Thyroid gland (tissue), 4 donors: ENCODE results near the gene EAF2. TPM values are rescaled to one million over a fixed set of nuclear protein-coding genes. Genes with fewer than 3 reads are reported as not detected.
A peak's percentile ranks its signal among the peaks of the same experiment; 100 is the strongest.

Source experiments
- DNase-seq, 2 donors: peaks; one replicate each; pipeline ENCODE4 v3.0.0-alpha.2; 2019
- H3K27ac ChIP-seq, 3 donors: fragments of 200-600 bp; sonication (generic); 1 replicate in 2 of 3; 2 replicates in 1 of 3; pipeline ENCODE4 v1.5.1; 2016 to 2019; ENCODE audit warnings: mild to moderate bottlenecking in 1 of 3, moderate library complexity in 1 of 3
- H3K27me3 ChIP-seq: fragments of 200-600 bp; sonication (generic); one replicate; pipeline ENCODE4 v1.5.1; 2019
- H3K36me3 ChIP-seq, 2 donors: fragments of 200-600 bp; sonication (generic); one replicate each; pipeline ENCODE4 v1.5.1; 2016 to 2019
- H3K4me1 ChIP-seq, 2 donors: fragments of 200-600 bp; sonication (generic); one replicate each; pipeline ENCODE4 v1.5.1; 2017 to 2019
- H3K4me3 ChIP-seq, 3 donors: fragments of 200-600 bp; sonication (generic); replicated peaks in 1 of 3; 1 replicate in 2 of 3; 2 replicates in 1 of 3; pipeline ENCODE4 v1.5.1; 2016; ENCODE audit warnings: mild to moderate bottlenecking in 1 of 3
- H3K9me3 ChIP-seq: fragments of 200-600 bp; sonication (generic); one replicate; pipeline ENCODE4 v1.5.1; 2017
- POLR2A ChIP-seq, 2 donors: fragments of 450-650 bp; IDR thresholded peaks; one replicate each; pipeline ENCODE4 v1.6.1; 2017; ENCODE audit warnings: antibody characterized with exemption in 2 of 2, mild to moderate bottlenecking in 2 of 2, moderate library complexity in 1 of 2
- WGBS, 2 donors: methylation state at CpG; one replicate each; pipeline ENCODE4 v1.1.5; 2017; 5-methylcytosine and 5-hydroxymethylcytosine counted together
- intact Hi-C: fragments of 100-400 bp; cut with DNase I; formaldehyde crosslinking; loops from one replicate; pipeline ENCODE4 v1.15.1; 2023
- total RNA-seq, 4 donors: library from RNA; depleted of rRNA; stranded (reverse); fragments of >200 nt; gene quantifications; one replicate each; pipeline ENCODE4 v1.2.3, GENCODE V29; 2016
- TF ChIP-seq, protein P1 (sequence below), 6 experiments: fragments of 200-600 bp in 3 of 6; fragments of 450-650 bp in 3 of 6; sonication (generic) in 3 of 6; IDR thresholded peaks; one replicate each; pipeline ENCODE4 v1.5.1; 2016 to 2019; ENCODE audit warnings: antibody characterized with exemption in 6 of 6, mild to moderate bottlenecking in 2 of 6, inconsistent platforms in 1 of 6, moderate library complexity in 1 of 6

Gene EAF2
- total RNA-seq, 4 donors from 2014 or later: 2.6 to 6.8 (median 4.8) TPM

DNA sequence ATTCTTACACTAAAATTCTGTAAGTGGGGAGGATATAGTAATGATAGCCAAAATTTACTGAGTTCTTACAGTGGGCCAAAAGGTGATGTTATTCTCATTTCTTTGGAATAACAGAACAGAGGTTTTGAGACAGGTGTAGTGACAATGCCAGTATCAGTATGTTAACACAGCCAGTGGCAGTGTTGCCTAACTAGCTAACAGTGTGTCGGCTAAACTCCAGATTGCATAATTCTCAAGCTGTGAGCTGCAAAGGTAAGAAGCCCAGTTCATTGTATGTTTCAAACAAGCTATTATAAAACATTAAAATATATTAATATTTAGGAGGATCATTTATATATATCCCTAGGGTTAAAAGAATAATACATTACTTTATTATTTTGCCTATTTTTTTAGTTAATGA is 60.1 kb downstream of the EAF2 start:
- Histone ChIP-seq H3K27me3 (no peaks in the 10 kb centered on the region), H3K27ac (peak overlapping the region; percentile 14 to 63 (median 32)), H3K9me3 (no peaks in the 10 kb centered on the region), H3K4me3 (no peak overlapping the region), H3K36me3 (no peaks in the 10 kb centered on the region), H3K4me1 (peaks cover 12 to 17% of the 10 kb centered on the region in 2 donors)
- peak in 1 of 2 donors; percentile 10 for DNase-seq
- 0% methylated on average over 1 of the region's 1 CpG for WGBS, 2 donors
- TF ChIP-seq POLR2A (IDR thresholded peaks at IDR 0.05): no peak
- TF ChIP-seq, protein P1, sequence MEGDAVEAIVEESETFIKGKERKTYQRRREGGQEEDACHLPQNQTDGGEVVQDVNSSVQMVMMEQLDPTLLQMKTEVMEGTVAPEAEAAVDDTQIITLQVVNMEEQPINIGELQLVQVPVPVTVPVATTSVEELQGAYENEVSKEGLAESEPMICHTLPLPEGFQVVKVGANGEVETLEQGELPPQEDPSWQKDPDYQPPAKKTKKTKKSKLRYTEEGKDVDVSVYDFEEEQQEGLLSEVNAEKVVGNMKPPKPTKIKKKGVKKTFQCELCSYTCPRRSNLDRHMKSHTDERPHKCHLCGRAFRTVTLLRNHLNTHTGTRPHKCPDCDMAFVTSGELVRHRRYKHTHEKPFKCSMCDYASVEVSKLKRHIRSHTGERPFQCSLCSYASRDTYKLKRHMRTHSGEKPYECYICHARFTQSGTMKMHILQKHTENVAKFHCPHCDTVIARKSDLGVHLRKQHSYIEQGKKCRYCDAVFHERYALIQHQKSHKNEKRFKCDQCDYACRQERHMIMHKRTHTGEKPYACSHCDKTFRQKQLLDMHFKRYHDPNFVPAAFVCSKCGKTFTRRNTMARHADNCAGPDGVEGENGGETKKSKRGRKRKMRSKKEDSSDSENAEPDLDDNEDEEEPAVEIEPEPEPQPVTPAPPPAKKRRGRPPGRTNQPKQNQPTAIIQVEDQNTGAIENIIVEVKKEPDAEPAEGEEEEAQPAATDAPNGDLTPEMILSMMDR (IDR thresholded peaks at IDR 0.05): no peak
- intact Hi-C loops: no loop called here

DNA sequence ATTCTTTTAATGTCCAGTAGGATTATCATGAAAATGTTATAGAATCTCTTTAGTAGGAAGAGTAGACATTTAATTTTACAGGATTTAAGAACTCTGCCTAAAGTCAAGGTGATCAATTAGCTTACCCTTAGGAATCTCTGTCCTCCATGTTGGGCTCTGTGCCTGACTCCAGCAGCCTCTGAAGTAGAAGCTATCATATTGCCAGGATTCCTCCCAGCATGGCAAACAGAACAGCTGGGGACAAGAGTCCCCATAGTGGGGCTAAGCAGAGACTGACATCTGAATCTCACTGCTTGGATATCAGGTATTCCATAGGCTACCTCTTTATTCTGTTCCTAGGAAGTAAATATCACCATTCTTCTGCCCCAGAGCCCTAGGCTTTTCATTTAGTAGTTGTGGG is 60.7 kb downstream of the EAF2 start:
- Histone ChIP-seq H3K4me3 (no peak overlapping the region), H3K36me3 (no peaks in the 10 kb centered on the region), H3K9me3 (no peaks in the 10 kb centered on the region), H3K4me1 (peaks cover 12 to 17% of the 10 kb centered on the region in 2 donors), H3K27ac (no peak overlapping the region), H3K27me3 (no peaks in the 10 kb centered on the region)
- intact Hi-C loops: no loop called here
- TF ChIP-seq, protein P1 (IDR thresholded peaks at IDR 0.05): no peak
- TF ChIP-seq POLR2A (IDR thresholded peaks at IDR 0.05): no peak
- peak in 1 of 2 donors; percentile 6 for DNase-seq

DNA sequence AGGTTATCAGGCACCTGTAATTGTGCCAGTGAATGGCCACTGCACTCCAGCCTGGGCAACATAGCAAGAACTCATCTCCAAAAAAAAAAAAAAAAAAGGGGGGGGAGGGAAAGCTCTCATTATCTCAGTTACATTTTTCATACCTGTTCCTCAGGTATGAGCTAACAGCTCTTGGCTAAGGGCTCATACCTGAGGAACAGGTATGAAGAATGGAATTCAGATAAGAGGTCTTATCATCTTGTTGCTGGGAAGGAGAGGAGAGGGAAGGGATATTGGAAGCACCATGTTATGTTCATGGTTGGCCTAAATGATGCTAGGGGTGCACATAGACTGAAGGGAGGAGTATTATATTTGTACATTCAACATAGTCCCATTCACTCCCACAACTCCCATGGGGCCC is 61.8 kb downstream of the EAF2 start:
- no peaks in the 10 kb centered on the region for H3K36me3 ChIP-seq
- peaks cover 12 to 17% of the 10 kb centered on the region in 2 donors for H3K4me1 ChIP-seq
- TF ChIP-seq, protein P1 (IDR thresholded peaks at IDR 0.05): no peak
- TF ChIP-seq POLR2A (IDR thresholded peaks at IDR 0.05): no peak
- H3K27ac ChIP-seq: no peak overlapping the region
- H3K27me3 ChIP-seq: no peaks in the 10 kb centered on the region
- intact Hi-C loops: no loop called here
- no peak overlapping the region for H3K4me3 ChIP-seq
- H3K9me3 ChIP-seq: no peaks in the 10 kb centered on the region
- no peak for DNase-seq

DNA sequence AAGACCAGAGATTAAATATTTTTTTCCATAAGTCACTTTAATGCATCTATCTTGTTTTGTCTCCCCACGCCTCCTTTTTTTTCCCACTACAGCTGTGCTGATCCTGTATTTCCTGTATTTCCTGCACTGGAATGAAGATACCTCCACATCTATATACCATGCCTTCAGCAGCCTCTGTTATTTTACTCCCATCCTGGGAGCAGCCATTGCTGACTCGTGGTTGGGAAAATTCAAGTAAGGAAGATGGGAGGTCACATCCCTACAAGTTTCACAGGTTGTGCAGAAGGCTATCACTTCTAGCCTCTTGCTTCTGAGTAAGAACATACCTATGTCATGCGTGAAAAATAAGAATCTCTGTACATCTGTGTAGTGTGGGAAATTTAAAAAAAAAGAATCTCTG is 62.3 kb downstream of the EAF2 start:
- DNase-seq: no peak

DNA sequence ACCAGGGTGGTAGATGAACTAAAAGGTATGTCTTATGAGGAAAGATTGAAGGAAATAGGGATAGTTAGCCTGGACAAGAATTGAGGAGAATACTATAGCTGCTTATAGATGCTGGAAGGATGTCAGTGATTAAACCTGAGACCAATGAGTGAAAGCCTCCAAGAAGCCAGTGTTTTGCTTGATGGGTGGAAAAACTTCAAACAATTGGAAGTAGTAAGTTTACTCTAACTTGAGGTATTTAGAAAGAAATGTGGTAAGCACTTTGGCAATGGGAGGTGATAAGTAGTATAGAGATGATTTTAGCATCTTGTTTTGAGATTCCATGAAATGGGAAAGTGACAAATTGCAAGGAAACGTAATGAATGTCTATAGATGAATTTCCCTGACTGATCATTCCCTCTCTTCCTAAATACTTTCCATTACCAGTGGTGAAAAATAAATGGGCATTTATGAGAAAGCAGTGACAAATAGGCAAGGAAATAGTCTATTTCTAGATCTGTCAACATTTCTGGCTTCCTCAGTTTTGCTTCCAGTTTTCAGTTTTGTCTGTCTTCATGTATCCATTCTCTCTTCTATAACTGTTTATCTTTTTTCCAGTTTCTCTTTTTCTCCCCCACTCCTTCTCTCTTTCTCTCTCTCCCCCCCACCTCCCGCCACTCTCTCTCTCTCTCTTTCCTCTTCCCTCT is 78.4 kb downstream of the EAF2 start:
- WGBS, 2 donors: 73 to 88% methylated on average over 2 of the region's 2 CpGs
- Histone ChIP-seq H3K27me3 (no peaks in the 10 kb centered on the region), H3K9me3 (no peaks in the 10 kb centered on the region), H3K36me3 (no peaks in the 10 kb centered on the region), H3K4me1 (no peaks in the 10 kb centered on the region), H3K27ac (no peak overlapping the region), H3K4me3 (no peak overlapping the region)
- no peak for DNase-seq
- intact Hi-C loops: no loop called here
- TF ChIP-seq, protein P1 (IDR thresholded peaks at IDR 0.05): no peak
- no peak for TF ChIP-seq POLR2A (IDR thresholded peaks at IDR 0.05)

More for the DNA sequence above, 62.3 kb downstream of the EAF2 start:
- no peak overlapping the region for H3K4me3 ChIP-seq
- TF ChIP-seq POLR2A (IDR thresholded peaks at IDR 0.05): no peak
- TF ChIP-seq, protein P1 (IDR thresholded peaks at IDR 0.05): no peak
- H3K4me1 ChIP-seq: peaks cover 12 to 17% of the 10 kb centered on the region in 2 donors
- 94% methylated on average over 3 of the region's 3 CpGs for WGBS, 2 donors
- no peaks in the 10 kb centered on the region for H3K9me3 ChIP-seq
- no peaks in the 10 kb centered on the region for H3K36me3 ChIP-seq
- no peaks in the 10 kb centered on the region for H3K27me3 ChIP-seq
- no peak overlapping the region for H3K27ac ChIP-seq
- intact Hi-C loops: no loop called here
